Ishikawa (cell line): ENCODE results near the gene LCN6.

Experiments
- CEBPB ChIP-seq: IDR thresholded peaks from 2 replicates; pipeline ENCODE4 v1.6.1; 2012
- CREB1 ChIP-seq: IDR thresholded peaks from 2 replicates; pipeline ENCODE4 v1.6.1; 2012; ENCODE audit warnings: low read depth
- EP300 ChIP-seq: IDR thresholded peaks from 2 replicates; pipeline ENCODE4 v1.6.1; 2012; ENCODE audit warnings: borderline replicate concordance
- FOXM1 ChIP-seq: IDR thresholded peaks from 2 replicates; pipeline ENCODE4 v1.6.1; 2012; ENCODE audit warnings: low read depth, borderline replicate concordance
- NFIC ChIP-seq: IDR thresholded peaks from 2 replicates; pipeline ENCODE4 v1.6.1; 2012
- RAD21 ChIP-seq: IDR thresholded peaks from 2 replicates; pipeline ENCODE4 v1.6.1; 2012; ENCODE audit warnings: low read depth
- TAF1 ChIP-seq: IDR thresholded peaks from 2 replicates; pipeline ENCODE4 v1.6.1; 2012; ENCODE audit warnings: low read depth, mild to moderate bottlenecking
- TCF12 ChIP-seq: IDR thresholded peaks from 2 replicates; pipeline ENCODE4 v1.6.1; 2012; ENCODE audit warnings: low read depth
- TEAD4 ChIP-seq: IDR thresholded peaks from 2 replicates; pipeline ENCODE4 v1.6.1; 2012
- TF ChIP-seq, protein P1 (sequence below): IDR thresholded peaks from 2 replicates; pipeline ENCODE4 v1.6.1; 2012; ENCODE audit warnings: low read depth, mild to moderate bottlenecking
- TF ChIP-seq, protein P2 (sequence below): IDR thresholded peaks from 2 replicates; pipeline ENCODE4 v1.6.1; 2012

DNA sequence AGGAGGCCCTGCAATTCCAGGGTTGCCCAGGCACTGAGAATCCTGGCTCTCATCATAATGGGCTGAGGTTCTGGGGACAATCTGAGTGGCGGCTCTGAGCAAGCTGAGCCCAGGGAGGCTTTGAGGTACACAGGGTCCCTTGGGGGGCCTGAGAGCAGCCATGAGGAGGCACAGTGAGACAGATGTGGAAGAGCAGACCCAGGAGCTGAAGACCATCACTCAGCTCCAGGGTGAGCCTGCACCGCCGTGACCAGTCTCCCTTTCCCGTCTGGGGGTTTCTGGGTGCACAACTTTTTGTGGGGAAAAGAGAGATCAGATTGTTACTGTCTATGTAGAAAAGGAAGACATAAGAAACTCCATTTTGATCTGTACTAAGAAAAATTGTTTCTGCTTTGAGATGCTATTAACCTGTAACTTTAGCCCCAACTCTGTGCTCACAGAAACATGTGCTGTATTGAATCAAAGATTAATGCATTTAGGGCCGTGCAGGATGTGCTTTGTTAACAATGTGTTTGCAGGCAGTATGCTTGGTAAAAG is 48.0 kb upstream of the LCN6 start, which contains the start of gene CCDC183:
- TF ChIP-seq RAD21: no peak
- no peak for TF ChIP-seq CREB1
- no peak for TF ChIP-seq CEBPB
- no peak for TF ChIP-seq EP300
- no peak for TF ChIP-seq FOXM1
- TF ChIP-seq, protein P1, sequence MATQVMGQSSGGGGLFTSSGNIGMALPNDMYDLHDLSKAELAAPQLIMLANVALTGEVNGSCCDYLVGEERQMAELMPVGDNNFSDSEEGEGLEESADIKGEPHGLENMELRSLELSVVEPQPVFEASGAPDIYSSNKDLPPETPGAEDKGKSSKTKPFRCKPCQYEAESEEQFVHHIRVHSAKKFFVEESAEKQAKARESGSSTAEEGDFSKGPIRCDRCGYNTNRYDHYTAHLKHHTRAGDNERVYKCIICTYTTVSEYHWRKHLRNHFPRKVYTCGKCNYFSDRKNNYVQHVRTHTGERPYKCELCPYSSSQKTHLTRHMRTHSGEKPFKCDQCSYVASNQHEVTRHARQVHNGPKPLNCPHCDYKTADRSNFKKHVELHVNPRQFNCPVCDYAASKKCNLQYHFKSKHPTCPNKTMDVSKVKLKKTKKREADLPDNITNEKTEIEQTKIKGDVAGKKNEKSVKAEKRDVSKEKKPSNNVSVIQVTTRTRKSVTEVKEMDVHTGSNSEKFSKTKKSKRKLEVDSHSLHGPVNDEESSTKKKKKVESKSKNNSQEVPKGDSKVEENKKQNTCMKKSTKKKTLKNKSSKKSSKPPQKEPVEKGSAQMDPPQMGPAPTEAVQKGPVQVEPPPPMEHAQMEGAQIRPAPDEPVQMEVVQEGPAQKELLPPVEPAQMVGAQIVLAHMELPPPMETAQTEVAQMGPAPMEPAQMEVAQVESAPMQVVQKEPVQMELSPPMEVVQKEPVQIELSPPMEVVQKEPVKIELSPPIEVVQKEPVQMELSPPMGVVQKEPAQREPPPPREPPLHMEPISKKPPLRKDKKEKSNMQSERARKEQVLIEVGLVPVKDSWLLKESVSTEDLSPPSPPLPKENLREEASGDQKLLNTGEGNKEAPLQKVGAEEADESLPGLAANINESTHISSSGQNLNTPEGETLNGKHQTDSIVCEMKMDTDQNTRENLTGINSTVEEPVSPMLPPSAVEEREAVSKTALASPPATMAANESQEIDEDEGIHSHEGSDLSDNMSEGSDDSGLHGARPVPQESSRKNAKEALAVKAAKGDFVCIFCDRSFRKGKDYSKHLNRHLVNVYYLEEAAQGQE: no peak
- TF ChIP-seq NFIC: no peak
- TF ChIP-seq, protein P2, sequence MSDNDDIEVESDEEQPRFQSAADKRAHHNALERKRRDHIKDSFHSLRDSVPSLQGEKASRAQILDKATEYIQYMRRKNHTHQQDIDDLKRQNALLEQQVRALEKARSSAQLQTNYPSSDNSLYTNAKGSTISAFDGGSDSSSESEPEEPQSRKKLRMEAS: no peak
- TF ChIP-seq TAF1: no peak
- TF ChIP-seq TEAD4: no peak
- no peak for TF ChIP-seq TCF12
